Cardiac muscle cell (in vitro differentiated cells and primary cell): ENCODE data around the gene ETS2. TPM values are rescaled to one million over a fixed set of nuclear protein-coding genes. Genes with fewer than 3 reads are reported as not detected.

Experiments used
- DNase-seq, 2 donors: peaks; one replicate each; pipeline versions ENCODE4 v3.0.0 to v3.0.0-alpha.2; 2010 to 2017; ENCODE audit warnings: low read depth in 1 of 2, low spot score in 1 of 2
- H3K27ac ChIP-seq: fragments of 200-600 bp; sonication (generic); 2 replicates; pipeline ENCODE4 v1.5.1; 2016
- H3K27me3 ChIP-seq: fragments of 200-600 bp; sonication (generic); 2 replicates; pipeline ENCODE4 v1.6.0; 2016; ENCODE audit warnings: control low read depth
- H3K36me3 ChIP-seq: fragments of 200-600 bp; sonication (generic); 2 replicates; pipeline ENCODE4 v1.5.1; 2016; ENCODE audit warnings: control low read depth
- H3K4me1 ChIP-seq: fragments of 200-600 bp; sonication (generic); 2 replicates; pipeline ENCODE4 v1.8.1; 2017; ENCODE audit warnings: low read depth, mild to moderate bottlenecking, mixed run types
- H3K4me3 ChIP-seq: fragments of 200-600 bp; sonication (generic); 2 replicates; pipeline ENCODE4 v1.5.1; 2016; ENCODE audit warnings: mild to moderate bottlenecking
- H3K9me3 ChIP-seq: fragments of 200-600 bp; sonication (generic); 2 replicates; pipeline ENCODE4 v1.5.1; 2017; ENCODE audit warnings: low read depth, mild to moderate bottlenecking, control low read depth
- CTCF ChIP-seq: IDR thresholded peaks from 2 replicates; pipeline ENCODE4 v1.5.1; 2012; ENCODE audit warnings: low read depth, mild to moderate bottlenecking, low read length
- polyA plus RNA-seq: library from polyadenylated mRNA; unstranded; fragments of >200 nt; fragmentation: Nextera tagmentation; extraction: Ambion mirVana; gene quantifications from 2 replicates; pipeline ENCODE4 v1.2.1, GENCODE V29; 2016
- total RNA-seq: library from RNA; depleted of rRNA; stranded (reverse); fragments of >200 nt; gene quantifications from 2 replicates; pipeline ENCODE4 v1.2.3, GENCODE V29; 2016

The ETS2 gene
- total and polyA plus RNA-seq, 2 experiments from 2014 or later: 20.9 to 25.2 TPM

- Histone ChIP-seq H3K4me3 (no peak overlapping the region), H3K27me3 (no peaks in the 10 kb centered on the region), H3K36me3 (peaks cover 26% of the 10 kb centered on the region), H3K27ac (no peak overlapping the region), H3K4me1 (peaks cover 3% of the 10 kb centered on the region), H3K9me3 (no peaks in the 10 kb centered on the region)
- TF ChIP-seq CTCF: no peak
- peak in 1 of 2 donors; percentile 72 for DNase-seq
Measured at GRCh38 chr21:38811257-38811656, 5.5 kb downstream of the ETS2 start.

GRCh38 chr21:38813143-38813542 lies 7.4 kb downstream of the ETS2 start:
- no peak for TF ChIP-seq CTCF
- Histone ChIP-seq H3K4me3 (no peak overlapping the region), H3K4me1 (no peaks in the 10 kb centered on the region), H3K27ac (no peak overlapping the region), H3K9me3 (no peaks in the 10 kb centered on the region), H3K36me3 (peaks cover 45% of the 10 kb centered on the region), H3K27me3 (no peaks in the 10 kb centered on the region)
- DNase-seq: no peak

GRCh38 chr21:38813547-38813946 lies 7.8 kb downstream of the ETS2 start:
- peaks cover 49% of the 10 kb centered on the region for H3K36me3 ChIP-seq
- no peaks in the 10 kb centered on the region for H3K9me3 ChIP-seq
- H3K27me3 ChIP-seq: no peaks in the 10 kb centered on the region
- no peak for DNase-seq
- no peak for TF ChIP-seq CTCF
- no peaks in the 10 kb centered on the region for H3K4me1 ChIP-seq
- no peak overlapping the region for H3K27ac ChIP-seq
- no peak overlapping the region for H3K4me3 ChIP-seq

- H3K4me1 ChIP-seq: no peaks in the 10 kb centered on the region
- no peak overlapping the region for H3K27ac ChIP-seq
- peaks cover 58% of the 10 kb centered on the region for H3K36me3 ChIP-seq
- H3K27me3 ChIP-seq: no peaks in the 10 kb centered on the region
- no peaks in the 10 kb centered on the region for H3K9me3 ChIP-seq
- TF ChIP-seq CTCF: no peak
- H3K4me3 ChIP-seq: no peak overlapping the region
- no peak for DNase-seq
Measured at GRCh38 chr21:38814126-38815059, 8.7 kb downstream of the ETS2 start.

GRCh38 chr21:38815060-38815405 lies 9.3 kb downstream of the ETS2 start:
- no peaks in the 10 kb centered on the region for H3K9me3 ChIP-seq
- H3K27me3 ChIP-seq: no peaks in the 10 kb centered on the region
- no peak overlapping the region for H3K4me3 ChIP-seq
- H3K27ac ChIP-seq: no peak overlapping the region
- DNase-seq: no peak
- H3K36me3 ChIP-seq: peaks cover 64% of the 10 kb centered on the region
- H3K4me1 ChIP-seq: no peaks in the 10 kb centered on the region
- no peak for TF ChIP-seq CTCF
